Globus pallidus (tissue), 1 donor: ENCODE results near the gene RNF220.
A peak's percentile ranks its signal among the peaks of the same experiment; 100 is the strongest.

ENCODE experiments used
- DNase-seq: peaks from one replicate; pipeline ENCODE4 v3.0.0-alpha.2; 2015; ENCODE audit warnings: low spot score

Gene RNF220

GRCh38 chr1:44523593-44524591 is 118.8 kb downstream of the RNF220 start:
- no peak for DNase-seq

DNA sequence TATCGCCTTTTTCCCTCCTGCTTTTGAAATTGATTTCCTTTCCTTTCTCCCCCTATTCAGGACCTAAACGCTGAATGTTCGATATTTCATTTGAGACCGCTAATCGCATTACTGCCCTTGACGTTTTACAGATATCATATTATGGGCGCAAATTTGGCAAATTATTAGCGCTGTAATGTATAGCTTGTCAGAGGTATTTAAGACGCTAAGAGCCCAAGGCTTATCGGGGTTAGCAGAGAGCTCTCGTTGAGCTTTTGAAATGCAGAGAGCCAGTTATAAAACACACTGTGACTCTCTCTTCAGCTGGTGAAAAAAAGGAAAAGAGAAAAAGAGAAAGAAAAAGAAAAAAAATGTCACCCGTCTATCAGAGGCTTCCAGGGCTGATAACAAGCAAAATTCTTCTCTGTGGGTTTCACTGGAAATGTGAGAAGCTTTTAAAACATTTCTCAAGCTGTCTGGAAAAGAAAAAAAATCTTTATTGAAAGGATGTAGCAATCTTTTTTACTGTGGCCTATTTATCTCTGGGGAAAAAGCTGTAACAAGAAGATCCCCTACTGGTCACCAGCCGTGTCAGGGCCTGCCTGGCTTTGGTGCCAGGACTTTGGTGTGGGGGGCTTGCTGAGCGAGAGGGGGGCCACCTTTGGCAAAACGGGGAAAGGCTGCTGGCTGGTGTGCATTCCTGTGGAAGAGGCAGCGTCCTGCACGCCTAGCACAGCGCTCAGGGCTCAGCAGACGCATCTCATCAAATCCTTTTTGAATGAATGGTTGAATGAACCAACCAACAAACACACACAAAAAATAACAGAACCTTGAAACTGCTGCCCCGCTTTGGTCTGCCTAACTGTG is 119.8 kb downstream of the RNF220 start:
- no peak for DNase-seq

- DNase-seq: no peak
These were observed 121.4 kb downstream of the RNF220 start for GRCh38 chr1:44526295-44527073.

GRCh38 chr1:44531785-44532566 is 126.9 kb downstream of the RNF220 start:
- DNase-seq: no peak

GRCh38 chr1:44532567-44532944 is 127.5 kb downstream of the RNF220 start:
- peak; percentile 94 for DNase-seq

- DNase-seq: peak; percentile 61
These were observed 129.7 kb downstream of the RNF220 start for GRCh38 chr1:44534771-44535170.

DNA sequence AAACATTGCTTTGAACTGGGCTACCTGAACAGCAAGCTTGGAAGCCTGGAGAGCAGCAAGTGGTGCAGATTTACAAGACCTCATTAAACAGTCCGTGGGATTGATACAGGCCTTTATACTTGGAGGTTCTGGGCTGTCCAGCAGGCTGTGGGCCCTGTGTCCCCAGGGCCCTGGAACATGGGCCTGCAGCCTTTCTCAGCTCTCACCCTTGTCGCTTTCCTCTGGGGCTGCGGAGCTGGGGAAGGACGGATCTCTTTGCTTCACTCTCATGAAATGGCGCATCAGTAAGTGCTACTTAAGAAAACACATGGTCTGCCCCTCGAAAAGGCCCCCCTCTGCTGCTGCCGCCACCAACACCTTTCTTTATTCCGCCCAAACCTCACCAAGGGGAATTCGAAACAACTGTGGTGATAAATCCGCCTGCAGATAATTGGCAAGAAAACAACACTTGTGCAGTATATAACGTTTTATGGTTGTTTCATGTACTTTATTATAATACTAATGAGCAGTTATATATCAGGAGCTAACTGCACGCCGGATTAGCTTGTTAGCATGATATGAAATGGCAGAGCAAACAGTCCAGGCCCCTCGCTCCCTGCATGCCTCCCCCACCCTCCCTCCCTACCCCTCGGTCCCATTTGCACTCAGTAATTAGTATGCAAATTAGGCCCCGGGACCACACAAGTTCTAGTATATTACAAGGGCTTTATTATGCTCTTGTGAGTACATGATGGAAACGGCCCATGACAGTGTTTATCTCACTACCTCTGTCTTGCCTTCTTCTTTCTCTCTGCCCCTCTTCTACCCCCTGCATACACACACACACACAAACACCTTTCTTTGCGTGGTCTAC is 131.5 kb downstream of the RNF220 start:
- no peak for DNase-seq

- no peak for DNase-seq
These were observed 132.5 kb downstream of the RNF220 start for GRCh38 chr1:44537538-44537937.

DNA sequence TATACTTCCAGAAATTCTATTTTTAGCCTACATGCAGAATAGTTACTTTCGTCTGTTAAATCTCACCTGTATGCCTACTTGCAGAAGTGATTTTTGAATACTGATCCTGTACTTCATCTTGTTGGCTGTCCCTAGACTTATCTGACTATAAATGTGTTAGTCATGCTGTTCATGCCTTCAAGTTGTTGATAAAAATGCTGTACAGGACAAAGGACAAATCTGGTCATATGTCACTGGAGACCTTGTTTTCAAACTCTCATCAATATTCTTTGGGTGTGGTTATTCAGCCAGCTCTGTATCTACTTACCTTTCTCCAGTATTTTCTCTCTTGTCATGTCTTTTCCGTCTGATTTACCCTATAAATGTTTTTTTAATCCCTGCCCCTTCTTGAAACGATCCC is 132.9 kb downstream of the RNF220 start:
- no peak for DNase-seq

DNA sequence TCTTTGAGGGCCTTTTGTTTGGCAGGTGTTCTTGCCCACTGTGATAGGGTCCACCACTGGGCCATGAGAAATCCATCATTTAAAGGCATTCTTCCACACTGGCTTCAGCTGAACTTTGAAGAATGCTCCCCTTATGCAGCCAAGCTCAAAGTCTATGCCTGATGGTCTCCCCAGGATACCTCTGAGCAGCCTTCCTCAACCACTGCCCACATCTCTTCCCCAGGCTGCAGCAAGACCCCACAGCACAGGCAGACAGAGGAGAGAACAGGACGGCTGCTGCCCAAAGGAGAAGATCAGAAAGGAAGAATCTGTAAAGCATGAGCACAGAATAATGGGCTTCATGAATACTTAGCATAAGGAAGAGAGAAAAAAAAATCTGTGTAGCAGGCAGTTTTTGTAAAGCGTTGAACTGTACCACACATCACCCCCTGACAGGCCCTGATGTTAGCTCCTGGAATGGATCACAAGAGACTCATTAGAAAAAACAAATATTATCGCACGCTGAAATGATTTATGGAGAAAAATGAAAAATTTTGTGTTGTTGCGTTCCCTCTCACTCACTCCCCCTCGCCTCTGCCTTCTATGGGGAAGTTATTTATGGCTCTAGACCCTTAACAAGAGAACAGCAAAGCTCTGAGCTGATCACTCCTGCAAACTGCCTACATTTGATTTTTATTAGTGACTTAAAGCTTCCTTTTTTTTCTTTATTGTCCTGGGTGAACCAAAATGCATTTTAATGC is 135.1 kb downstream of the RNF220 start:
- DNase-seq: no peak

DNA sequence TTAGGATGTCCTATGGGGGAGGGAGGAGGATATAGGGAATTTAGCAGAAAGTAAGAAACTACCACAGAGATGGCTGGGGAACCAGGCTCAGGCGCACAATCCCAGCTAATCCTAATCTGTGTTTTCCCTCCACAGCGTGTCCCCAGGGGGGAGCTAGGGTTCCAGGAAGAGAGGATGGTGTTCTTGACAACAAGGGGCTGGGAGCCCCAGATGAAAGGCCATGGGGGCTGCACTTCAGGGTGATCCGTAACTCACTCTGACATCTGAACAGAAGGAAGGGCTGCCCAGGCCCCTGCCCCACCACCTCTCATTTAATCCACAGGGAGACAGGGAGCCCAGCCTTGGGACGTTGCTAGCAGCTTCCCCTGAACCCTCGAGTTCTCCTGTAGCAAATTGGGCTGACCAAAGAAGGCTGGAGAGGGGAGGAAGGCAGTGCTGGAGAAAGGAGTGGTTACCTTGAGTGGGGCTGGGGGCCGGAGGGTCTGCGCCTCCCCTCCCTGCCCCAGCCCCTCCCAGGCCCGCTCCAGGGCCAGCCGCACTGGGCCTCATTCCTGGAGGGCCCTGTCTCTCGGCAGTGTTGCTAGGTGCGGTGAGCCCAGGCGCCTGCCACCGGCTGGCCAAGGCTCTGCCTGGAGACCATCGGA is 137.5 kb downstream of the RNF220 start:
- no peak for DNase-seq

DNA sequence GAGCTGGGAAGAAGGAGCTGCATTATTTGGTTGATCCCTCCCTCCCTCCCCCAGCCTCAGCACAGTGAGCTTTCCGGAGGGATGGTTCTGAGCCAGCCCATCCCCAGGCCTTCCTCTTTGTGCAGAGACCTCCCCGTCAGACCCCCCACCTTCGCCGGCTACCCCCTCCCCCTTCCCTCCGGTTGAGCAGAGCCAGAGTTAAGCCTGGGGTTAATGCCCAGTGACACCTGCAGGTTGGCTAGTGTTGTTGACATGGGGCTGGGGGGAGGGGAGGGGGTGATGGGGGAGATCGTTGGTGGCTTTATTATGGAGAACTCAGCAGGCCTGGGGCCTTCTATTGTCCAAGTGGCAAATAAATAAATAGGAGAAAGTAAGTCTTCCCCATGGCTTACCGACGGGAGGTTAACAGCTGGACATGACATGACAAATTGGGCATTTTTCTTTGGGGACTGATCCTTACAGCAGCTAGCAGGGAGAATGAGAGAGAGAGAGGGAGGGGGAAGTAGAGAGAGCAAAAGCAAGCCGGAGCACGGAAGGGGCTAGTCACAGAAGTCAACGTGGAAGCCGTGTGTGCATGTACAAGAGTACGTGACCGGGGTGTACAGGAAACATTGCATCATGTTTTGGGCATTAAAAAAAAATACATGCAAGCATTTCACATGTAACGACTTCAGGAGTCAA is 138.1 kb downstream of the RNF220 start:
- no peak for DNase-seq

DNA sequence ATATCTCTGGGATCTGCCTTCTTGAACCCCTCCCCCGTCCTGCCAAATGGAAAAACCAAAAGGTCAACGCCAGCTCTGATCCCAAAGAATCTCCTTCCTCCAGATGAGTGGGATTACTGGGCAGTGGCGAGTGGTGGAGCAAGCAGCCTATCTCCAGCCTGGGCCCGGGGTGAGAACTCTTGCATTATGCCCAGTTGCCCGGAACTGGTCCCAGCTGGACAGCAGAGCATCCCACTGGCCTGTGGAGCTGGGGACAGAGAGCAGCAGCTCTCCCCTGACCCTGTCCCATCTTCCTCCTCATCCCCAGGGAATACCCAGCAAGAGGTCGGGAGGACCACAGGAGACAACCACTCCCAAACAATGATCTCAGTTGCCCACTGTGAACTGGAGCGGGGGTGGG is 138.7 kb downstream of the RNF220 start:
- no peak for DNase-seq

- DNase-seq: no peak
These were observed 139.9 kb downstream of the RNF220 start for GRCh38 chr1:44544960-44545359.

DNA sequence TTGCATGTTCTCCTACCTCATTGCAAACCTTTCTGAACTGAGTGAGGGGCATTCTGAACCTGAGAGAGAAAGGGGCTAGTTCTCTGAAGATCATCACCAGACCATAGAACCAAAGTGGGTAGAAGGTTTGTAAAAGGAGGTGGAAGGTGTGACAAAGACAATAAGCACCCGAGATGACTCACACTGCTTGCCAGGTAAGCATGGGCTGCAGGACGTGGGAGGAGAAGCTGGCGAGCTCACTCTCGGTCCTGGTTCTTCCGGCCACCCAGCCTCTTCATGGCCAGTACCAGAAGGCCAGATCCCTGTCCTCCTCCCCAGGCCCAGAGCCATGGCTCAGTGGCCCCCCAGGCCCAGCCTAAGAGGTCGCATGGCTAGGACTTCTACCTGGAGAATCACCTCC is 140.9 kb downstream of the RNF220 start:
- DNase-seq: no peak

GRCh38 chr1:44546403-44547053 is 141.5 kb downstream of the RNF220 start:
- DNase-seq: no peak

DNA sequence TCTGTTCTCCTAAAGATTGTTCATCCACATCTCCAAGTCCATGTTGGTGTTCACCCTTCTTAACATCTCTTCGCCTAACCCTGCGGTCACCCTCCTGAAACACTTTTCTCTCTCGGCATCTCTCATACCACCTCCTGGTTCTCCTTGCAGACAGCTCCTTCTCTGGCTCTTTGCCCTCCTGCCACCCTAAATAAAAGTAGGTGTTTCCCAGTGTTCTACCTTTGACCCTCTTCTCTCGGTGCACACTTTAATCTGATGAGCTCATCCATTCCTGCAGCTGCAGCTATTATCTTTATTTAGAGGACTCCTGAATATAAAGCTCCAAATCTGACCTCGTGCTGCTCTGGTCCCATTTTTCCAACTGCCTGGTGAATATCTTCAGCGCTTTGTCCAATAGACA is 142.3 kb downstream of the RNF220 start:
- no peak for DNase-seq

GRCh38 chr1:44547837-44548236 is 142.8 kb downstream of the RNF220 start:
- DNase-seq: no peak
